ENCODE measurements around the gene COG4.
"Not testable (repeated sequence)": the region's sequence is repeated elsewhere in the genome, so short reads cannot be mapped to it uniquely, and the experiment has no call there.

The COG4 gene
- 61.0 reads per million, percentile 72 among the genes with 10 or more reads in this experiment for total RNA-seq

DNA sequence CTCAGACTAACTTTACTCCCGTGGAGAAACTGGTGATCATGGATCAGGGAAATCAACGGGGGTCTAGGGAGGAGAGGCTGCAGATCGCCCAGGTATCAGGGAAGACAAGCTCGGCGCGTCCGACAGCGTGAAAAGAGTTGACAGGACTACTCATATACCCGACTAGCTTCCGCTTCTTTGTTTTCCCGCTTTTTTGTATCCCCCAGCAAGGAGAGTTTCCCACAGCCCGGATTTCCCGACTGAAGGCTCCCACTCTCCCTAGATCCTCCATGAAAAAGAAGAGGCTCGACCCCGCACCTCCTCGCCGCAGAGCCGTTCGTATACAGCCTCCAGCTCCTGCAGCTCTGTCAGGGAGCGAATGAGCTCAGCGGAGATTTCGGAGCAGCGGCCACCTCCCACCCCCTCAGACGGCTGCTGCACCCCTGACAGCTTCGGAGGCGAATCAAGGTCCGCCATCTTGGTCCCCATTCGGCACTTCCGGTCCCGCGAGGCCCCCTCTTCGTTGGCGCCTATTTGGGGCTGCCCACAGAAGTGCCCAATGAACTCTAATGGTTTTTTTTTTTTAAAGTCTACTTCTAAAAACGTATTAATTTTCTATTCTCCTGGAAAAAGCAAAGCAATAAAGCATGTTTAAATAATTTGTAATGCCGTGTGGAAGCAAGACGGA lies at the start of gene COG4:
COG4 (minus strand) TSS at position 479 of the 667 bp plus-strand sequence; CDS start at position 468, 11 bp downstream.
- peak; percentile 89 for DNase-seq

DNA sequence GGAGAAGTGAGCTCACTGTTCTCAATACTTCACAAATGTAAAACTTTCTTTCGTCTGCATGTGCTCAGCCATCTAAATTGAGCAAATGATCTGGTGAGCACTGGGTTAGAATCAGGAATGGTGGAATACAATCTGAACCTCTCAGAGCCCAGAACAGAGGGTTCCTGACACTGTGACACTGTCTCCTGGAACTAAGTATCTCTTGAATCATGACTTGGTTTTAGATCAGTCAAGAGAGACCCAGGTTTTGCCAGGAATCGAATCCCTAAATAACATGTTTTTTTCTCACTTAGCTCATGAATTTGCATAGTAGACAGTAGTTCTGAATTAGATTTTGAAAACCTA lies 49.5 kb upstream of the COG4 start:
- no peak for DNase-seq

DNA sequence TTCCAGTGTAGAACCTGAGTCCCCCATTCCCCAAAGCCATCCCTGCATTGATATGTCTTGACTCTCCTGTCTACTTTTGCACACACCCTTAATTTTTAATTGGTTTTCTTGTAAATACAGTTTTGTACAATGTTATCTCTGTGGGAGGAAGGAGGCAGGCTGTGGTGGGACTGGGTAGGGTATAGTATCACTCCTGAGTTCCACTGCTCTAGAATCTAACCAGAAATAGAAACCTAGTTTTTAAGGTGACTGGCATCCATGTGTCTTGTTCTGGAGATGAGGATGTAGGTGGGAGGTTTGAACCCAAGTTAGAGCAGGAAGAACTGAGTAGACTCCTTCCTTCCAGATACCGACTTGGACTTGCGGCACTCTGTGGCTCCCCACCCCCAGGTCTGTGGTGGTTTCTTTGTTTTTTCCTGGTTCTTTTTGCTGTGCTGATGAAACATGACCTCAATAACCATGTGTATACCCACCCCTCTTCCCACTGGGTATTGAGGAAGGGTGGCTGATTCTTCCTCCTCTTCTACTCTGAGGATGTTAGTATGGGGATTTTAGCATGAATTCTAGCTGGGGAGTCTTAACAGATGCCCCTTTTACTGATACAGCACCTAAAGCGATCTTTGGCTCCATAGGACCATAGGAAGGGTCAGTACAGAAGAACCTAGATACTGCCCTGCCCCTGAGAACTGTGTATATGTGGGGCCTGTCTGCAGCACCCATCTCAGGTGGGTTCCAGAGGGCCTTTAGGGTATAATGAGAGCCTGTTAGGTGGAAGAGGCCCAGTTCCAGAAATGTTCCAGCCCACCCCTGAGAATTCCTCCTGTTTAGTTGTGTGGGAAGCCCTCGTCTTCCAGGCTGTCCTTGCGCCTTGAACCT lies 48.9 kb upstream of the COG4 start:
- no peak for DNase-seq

DNA sequence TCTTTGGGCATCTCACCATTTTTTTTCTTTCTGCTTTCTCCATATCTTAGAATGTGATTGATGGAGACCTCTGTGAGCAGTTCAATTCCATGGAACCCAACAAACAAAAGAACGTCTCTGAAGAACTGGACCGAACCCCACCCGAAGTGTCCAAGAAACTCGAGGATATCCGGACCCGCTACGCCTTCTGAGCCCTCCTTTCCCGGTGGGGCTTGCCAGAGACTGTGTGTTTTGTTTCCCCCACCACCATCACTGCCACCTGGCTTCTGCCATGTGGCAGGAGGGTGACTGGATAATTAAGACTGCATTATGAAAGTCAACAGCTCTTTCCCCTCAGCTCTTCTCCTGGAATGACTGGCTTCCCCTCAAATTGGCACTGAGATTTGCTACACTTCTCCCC lies 48.3 kb upstream of the COG4 start:
- DNase-seq: no peak

DNA sequence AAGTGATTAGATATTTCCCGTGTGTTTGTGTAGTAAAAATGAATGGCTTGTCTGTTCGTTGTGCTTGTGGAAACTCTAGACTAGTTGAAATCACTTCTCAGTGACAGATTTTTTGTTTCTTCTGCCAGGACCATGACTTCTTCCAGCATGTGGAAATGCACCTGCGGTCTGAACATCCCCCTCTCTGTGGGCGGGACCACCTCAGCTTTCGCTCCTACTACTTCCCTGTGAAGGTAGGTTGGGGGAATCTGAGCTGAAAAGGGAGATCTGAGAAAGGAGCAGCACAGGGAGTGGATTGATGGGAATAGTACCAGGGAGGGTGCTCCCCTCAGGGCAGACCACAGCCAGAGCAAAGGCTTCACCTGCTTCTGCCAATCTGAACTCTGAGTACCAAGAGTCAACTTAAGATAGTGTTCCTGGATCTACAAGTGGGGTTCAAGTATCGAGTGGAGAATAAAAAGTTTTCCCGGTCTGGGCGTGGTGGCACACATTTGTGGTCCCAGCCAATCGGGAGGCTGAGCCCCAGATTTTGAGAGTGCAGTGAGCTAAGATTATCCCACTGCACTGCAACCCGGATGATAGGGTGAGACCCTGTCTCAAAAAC lies 47.7 kb upstream of the COG4 start:
- DNase-seq: no peak

DNA sequence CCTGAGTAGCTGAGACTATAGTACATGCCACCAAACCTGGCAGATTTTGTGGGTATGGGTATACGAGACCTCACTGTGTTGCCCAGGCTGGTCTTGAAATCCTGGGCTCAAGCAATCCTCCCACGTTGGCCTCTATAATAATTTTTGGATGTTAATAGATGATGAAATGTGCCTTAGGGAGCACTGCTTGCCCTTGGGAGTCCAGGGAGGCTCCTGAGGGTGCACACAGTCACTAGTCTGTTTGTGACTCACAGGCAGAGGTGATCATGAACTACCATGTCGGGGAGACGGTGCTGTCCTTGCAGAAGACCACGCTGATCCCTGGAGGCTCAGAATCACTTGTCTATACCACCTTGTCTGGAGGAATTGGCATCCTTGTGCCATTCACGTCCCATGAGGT lies 46.4 kb upstream of the COG4 start:
- no peak for DNase-seq

DNA sequence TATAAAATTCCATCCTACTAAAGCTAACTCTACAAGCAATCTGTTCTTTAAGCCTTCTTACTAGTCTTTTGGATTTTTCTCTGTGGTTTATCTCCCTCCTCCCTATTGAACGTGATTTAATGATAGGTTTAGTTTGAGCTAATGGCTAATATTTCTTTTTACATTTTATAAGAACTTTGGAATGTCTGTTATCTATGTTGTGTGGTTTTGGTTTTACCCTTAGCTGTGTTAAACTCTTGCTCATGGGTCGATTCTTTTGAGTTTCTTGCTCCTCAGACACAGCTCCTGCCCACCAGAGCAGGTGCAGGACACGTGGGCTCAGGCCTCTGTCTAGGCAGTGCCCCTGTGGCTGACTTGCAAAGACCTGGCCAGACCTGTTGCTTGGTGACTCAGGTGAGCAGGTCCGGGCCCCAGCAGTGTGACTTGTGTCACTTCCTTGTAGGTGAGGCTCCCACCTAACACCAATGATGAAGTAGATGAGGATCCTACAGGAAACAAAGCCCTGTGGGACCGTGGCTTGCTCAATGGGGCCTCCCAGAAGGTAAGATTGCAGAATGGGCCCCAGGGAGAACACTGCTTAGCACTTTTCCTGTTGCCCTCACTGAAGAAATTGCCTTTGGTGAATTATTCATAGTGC lies 45.4 kb upstream of the COG4 start:
- DNase-seq: no peak

DNA sequence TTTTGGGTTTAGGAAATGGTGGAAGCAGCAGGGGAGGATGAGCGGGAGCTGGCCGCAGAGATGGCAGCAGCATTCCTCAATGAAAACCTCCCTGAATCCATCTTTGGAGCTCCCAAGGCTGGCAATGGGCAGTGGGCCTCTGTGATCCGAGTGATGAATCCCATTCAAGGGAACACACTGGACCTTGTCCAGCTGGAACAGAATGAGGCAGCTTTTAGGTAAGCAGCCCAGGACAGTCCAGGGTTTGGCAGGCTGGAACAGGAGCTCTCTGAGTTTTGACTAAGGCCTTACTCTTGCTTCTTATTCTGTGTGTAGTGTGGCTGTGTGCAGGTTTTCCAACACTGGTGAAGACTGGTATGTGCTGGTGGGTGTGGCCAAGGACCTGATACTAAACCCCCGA lies 41.7 kb upstream of the COG4 start:
- DNase-seq: no peak

DNA sequence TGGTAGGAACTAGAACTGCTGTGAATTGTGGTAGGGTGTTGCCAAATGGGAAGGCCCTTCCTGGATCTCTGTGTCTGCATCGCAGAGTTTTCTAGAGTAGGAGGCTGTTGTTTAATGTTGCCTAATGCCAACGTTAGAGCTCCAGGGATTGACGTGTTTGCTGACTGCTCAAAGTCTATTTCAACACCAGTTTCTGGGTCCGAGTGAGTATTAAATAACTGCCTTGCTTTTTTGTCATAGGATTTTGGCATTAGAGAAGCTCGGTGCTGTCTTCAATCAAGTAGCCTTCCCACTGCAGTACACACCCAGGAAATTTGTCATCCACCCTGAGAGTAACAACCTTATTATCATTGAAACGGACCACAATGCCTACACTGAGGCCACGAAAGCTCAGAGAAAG lies 40.3 kb upstream of the COG4 start:
- no peak for DNase-seq

DNA sequence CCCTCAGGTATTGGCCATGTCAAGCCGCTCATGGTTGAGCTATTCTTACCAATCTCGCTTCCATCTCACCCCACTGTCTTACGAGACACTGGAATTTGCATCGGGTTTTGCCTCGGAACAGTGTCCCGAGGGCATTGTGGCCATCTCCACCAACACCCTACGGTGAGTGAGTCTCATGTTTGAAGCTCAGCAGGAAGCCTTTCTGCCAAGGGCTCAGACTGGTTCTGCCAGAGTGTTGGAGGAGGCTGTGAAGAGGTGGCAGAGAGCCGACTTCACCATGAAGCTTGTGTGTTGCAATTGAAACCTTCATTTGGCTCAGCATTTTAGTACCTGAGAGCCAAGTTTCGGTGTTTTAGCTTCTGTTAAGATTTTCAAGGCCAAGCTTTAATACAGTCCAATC lies 38.3 kb upstream of the COG4 start:
- no peak for DNase-seq

DNA sequence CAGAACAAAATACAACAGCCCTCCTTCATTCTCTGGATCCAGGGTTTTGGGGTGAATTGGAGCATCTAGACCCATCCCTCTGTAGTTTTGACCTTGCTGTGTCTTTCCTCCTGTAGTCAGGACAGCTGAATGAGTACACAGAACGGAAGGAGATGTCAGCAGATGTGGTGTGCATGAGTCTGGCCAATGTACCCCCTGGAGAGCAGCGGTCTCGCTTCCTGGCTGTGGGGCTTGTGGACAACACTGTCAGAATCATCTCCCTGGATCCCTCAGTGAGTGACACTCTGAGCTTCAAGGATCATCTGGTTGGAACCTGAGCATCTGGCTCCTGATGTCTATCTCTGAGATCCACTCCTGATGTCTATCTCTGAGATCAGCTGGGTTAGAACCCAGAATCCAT lies 32.7 kb upstream of the COG4 start:
- DNase-seq: no peak

DNA sequence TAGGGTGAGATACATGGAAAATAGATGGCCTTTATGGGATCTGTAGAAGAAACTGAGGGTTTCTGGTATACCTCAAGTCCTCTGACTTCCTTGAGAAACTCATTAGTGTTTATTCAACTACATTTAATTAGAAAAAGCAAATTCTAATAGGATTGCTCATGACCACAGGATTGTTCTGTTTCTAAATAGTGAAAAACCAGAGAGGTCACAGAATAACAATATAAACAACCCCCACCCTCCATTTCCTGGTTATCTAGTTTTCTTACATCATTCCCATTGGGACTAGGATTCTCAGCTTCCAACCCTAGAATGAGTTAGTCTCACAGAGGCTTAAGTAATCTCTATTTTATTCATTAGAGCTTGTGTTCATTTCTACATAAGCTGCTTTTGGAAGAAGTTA lies 30.3 kb upstream of the COG4 start:
- DNase-seq: no peak

DNA sequence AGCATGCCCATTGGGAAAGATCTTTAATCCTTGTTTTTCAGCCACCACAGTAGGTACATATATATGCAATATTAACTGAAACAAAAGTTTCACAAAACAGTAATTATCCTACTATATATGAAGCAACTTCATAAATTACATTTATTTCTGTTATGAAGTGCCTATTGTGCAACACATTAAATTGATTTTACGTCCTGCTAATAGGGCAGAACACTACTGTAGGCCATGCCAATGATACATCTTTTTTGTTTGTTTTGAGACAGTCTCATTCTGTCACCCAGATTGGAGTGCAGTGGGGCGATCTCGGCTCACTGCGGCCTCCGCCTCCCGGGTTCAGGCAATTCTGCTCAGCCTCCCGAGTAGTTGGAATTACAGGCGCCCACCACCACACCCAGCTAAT lies 29.3 kb upstream of the COG4 start:
- DNase-seq: no peak

DNA sequence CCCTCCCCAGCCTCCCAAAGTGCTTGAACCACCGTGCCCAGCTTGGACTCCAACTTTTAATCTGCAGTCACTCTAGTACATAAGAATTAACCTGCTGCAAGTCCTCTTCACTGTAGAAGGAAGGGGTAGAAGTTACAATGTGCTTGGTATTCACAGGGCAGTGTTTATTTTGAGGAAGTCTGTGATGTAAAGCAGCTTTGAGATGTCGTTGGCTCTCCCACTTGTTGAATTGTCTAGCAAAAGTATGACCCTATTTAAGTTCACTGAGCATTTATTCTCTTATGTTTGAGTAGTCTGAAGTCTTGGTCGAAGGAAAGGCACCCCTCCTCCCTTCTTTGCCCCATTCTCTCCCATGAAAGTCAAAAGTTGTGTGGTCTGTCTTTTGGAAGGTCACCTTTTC lies 28.4 kb upstream of the COG4 start:
- DNase-seq: no peak

DNA sequence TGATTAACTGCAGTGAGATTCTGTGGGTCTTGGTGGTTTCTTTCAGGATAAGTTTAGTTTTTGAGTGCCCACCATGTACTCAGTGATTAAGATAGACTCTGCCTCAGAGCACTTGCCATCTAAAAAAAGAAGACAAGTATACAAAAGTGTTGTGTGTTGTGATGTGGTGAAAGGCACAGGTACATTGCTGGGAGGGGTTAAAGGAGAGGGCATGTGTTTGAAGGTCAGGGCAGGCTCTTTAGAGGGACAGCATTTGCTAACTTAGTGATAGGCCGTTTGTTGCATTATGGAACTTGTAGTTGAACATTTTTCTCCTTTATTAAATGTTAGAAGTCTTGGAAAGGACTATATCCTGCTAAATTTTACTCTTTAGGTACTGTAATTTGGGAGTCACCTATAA lies 26.7 kb upstream of the COG4 start:
- DNase-seq: no peak

DNA sequence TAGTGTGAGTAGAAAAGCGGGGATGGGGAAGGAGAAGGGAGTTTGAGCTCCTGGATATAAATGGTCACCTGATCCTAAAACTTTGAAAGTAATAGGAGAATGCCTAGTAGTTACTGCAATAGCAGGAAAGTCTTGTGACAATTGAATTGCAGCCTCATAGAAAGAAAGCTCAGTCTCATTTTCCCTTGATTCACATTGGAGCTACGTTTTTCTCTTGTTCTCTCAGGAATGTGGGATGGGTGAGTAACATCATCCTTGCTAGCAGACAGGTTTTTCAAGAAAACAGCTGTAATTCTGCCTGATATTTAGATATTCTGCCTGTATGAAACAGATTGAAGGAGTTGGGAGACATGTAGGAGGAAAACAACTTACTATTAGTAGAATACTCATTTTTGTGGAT lies 25.6 kb upstream of the COG4 start:
- no peak for DNase-seq

DNA sequence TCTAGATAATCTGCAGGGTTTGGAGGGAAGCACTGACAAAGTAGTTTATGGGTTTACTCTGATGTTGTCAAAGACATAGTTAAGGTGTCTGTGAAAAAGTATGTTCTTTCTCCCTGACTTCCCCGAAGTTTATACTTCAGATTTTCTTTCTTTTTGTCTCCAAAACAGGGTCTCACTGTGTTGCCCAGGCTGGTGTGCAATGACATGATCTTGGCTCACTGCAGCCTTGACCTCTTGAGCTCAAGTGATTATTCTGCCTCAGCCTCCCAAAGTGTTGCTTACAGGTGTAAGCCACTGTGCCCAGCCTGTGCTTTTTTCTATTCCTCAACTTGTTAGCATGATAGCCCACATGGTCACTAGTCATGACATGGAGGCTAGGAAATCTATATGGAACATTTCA lies 21.2 kb upstream of the COG4 start:
- no peak for DNase-seq

DNA sequence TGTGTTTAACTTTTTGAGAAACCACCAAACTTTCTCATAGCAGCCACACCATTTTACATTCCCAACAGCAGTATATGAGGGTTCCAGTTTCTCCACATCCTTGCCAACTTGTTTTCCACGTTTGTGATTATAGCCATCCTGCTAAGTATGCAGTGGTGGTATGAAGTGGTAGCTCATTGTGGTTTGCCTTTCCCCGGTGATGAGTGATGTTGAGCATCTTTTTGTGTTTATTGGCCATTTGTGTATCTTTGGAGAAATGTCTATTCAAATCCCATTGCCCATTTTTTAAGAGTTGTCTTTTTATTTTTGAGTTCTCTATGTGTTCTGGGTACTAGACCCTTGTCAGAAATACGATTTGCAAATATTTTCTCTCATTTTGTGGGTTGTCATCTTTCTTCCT lies 17.6 kb upstream of the COG4 start:
- no peak for DNase-seq

DNA sequence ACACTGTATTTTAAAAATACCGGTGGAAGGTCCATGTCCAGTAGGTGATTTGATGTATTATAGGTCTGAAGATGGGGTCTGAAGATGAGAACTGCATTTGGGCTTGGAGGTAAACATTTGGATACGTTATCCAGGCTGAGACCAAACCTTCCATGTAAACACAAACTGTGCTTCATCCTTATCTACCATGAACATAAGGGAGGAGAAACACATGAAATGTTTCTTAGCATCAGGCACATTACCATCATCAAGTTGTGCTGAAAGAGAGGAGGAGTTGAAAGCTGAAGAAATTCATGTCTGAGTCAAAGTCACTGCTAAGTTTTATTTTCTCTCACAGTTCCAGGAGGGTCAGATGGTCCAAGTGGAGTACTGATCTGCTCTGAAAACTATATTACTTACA lies 11.6 kb upstream of the COG4 start:
- no peak for DNase-seq

DNA sequence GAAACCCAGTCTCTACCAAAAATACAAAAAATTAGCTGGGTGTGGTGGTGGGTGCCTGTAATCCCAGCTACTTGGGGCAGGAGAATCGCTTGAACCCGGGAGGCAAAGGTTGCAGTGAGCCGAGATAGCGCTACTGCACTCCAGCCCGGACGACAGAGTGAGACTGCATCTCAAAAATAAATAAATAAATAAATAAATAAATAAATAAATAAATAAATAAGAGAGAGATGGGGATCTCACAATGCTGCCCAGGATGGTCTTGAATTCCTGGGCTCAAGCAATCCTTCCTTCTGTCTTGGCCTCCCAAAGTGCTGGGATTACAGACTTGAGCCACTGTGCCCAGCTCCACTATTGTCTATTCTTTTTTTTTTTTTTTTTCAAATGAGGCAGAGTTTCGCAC lies 6.6 kb upstream of the COG4 start:
- not testable (repeated sequence) for DNase-seq

DNA sequence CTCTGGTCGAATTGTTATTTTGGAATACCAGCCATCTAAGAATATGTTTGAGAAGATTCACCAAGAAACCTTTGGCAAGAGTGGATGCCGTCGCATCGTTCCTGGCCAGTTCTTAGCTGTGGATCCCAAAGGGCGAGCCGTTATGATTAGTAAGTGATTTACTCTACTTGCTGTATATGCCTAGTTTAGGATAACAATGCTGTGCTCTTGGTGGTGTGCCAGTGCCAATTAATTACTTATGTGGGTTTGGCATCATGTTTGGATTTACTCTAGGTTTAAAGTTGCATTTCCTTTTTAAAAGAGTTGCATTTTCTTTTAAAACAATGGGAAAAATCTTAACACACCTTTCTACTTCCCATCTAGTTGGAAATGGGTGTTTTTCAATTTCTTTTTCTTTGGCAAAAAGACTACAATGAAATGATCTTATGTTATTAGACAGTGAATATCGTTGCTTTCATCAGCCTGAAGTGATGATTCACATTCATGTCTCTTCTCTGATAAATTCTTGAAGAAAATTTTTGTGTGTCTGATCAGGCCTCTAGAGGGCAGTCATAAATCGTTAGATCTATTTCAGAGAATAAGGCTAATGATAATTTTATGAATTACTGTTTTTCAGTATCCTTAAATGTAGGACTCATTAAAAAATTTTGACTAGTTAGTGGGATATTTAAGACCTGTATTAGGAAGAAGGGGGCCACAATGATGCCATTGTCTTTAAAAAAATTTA lies 5.9 kb upstream of the COG4 start:
- no peak for DNase-seq

DNA sequence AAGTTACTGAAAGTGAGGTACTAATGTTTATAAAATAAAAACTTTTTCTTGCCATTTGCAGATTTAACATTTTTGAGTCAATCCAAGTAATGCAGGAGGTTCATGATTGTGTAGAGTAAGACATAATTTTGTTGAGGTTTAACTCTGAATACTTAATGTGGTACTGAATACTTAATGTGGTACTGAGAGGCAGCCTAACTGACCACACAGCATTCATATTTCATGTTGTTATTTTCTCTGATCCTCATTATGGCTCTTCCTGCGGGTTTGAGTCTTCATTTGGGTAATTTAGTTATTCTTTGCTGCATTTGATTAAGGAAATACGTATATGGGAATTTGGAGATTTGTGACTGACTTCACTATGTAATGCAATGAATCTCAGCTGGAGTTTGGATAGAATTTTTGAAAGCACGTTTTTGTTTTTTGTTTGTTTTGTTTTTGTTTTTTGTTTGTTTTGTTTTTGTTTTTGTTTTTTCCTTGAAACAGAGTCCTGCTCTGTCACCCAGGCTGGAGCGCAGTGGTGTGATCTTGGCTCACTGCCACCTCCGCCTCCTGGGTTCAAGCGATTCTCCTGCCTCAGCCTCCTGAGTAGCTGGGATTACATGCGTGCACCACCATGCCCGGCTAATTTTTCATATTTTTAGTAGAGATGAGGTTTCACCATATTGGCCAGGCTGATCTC lies 4.1 kb upstream of the COG4 start:
- no peak for DNase-seq

Data from effector CD4-positive, alpha-beta T cell (primary cell).